ENCODE data around the gene ABCD1.

GRCh38 chrX:153731117-153731844, 6.6 kb downstream of the ABCD1 start:
- no peak for TF ChIP-seq CTCF (IDR thresholded peaks at IDR 0.05; ENCODE audit: low read length)
- no peak for TF ChIP-seq EZH2 (IDR thresholded peaks at IDR 0.05; ENCODE audit: borderline replicate concordance, low read length)

All from OCI-LY1 (cell line).